HepG2 (cell line): ENCODE data around the gene RYR2. TPM values are rescaled to one million over a fixed set of nuclear protein-coding genes. Genes with fewer than 3 reads are reported as not detected.

Source experiments
- ARID4A ChIP-seq: sonication (generic); formaldehyde crosslinking; IDR thresholded peaks from 2 replicates; pipeline ENCODE4 v1.5.0; 2020; ENCODE audit warnings: mild to moderate bottlenecking, missing genetic modification reagents, borderline replicate concordance
- CCAR2 ChIP-seq: fragments of 200-400 bp; formaldehyde crosslinking; optimal IDR thresholded peaks from 2 replicates; pipeline ENCODE3; 2018; ENCODE audit warnings: low read depth, mild to moderate bottlenecking, low read length, moderate library complexity
- CSRNP1 ChIP-seq: sonication (generic); formaldehyde crosslinking; IDR thresholded peaks from 2 replicates; pipeline ENCODE4 v1.8.1; 2023; ENCODE audit warnings: mild to moderate bottlenecking, missing genetic modification reagents
- GMEB1 ChIP-seq: sonication (generic); formaldehyde crosslinking; IDR thresholded peaks from 2 replicates; pipeline ENCODE4 v1.5.1; 2020; ENCODE audit warnings: missing genetic modification reagents, mild to moderate bottlenecking, borderline replicate concordance
- GTF3A ChIP-seq: sonication (generic); formaldehyde crosslinking; conservative IDR thresholded peaks from 2 replicates; pipeline ENCODE4 v1.4.0; 2020; ENCODE audit warnings: mild to moderate bottlenecking, missing genetic modification reagents
- IRF1 ChIP-seq: sonication (generic); formaldehyde crosslinking; IDR thresholded peaks from 2 replicates; pipeline ENCODE4 v1.4.0; 2020; ENCODE audit warnings: low read depth, mild to moderate bottlenecking, missing genetic modification reagents
- MIXL1 ChIP-seq: IDR thresholded peaks from 2 replicates; pipeline ENCODE4 v1.6.1; 2016
- NCOA2 ChIP-seq: sonication (generic); formaldehyde crosslinking; IDR thresholded peaks from 2 replicates; pipeline ENCODE4 v1.8.0; 2022; ENCODE audit warnings: inconsistent platforms
- ZBTB25 ChIP-seq: IDR thresholded peaks from 2 replicates; pipeline ENCODE4 v1.6.1; 2018; ENCODE audit warnings: missing genetic modification reagents
- ZNF296 ChIP-seq: sonication (generic); formaldehyde crosslinking; conservative IDR thresholded peaks from 2 replicates; pipeline ENCODE4 v1.5.0; 2020; ENCODE audit warnings: mild to moderate bottlenecking, missing genetic modification reagents
- ZNF468 ChIP-seq: sonication (generic); formaldehyde crosslinking; IDR thresholded peaks from 2 replicates; pipeline ENCODE4 v1.8.0; 2022; ENCODE audit warnings: mild to moderate bottlenecking, moderate library complexity, missing genetic modification reagents
- ZNF569 ChIP-seq: sonication (generic); formaldehyde crosslinking; IDR thresholded peaks from 2 replicates; pipeline ENCODE4 v1.5.0; 2020; ENCODE audit warnings: mild to moderate bottlenecking, missing genetic modification reagents, moderate library complexity, borderline replicate concordance
- polyA plus RNA-seq, 8 experiments: library from polyadenylated mRNA; depleted of rRNA in 3 of 8; stranded (reverse) in 7 of 8; unstranded in 1 of 8; fragments of >200 nt; fragmentation: Illumina TruSeq in 4 of 8; extraction: Trizol in 4 of 8; gene quantifications; 2 replicates each; pipeline versions ENCODE4 v1.2.1 to v1.2.3, GENCODE V29; 2011 to 2016; ENCODE audit warnings: low read depth in 4 of 8, missing spikeins in 1 of 8, mixed read lengths in 1 of 8; ENCODE audit not compliant: insufficient read depth in 1 of 8
- total RNA-seq, 5 experiments: library from RNA; depleted of rRNA; stranded (reverse); fragments of >200 nt; fragmentation: Illumina TruSeq; extraction: Trizol; gene quantifications; 2 replicates each; pipeline ENCODE4 v1.2.3, GENCODE V29; 2016; ENCODE audit warnings: low read depth in 1 of 5

The RYR2 gene
- total and polyA plus RNA-seq, 2 of the 13 experiments (the other 11 are each of a cell fraction or from before 2014, with no cell fraction given) = not detected

GRCh38 chr1:237219751-237220642 is 178.0 kb downstream of the RYR2 start (continued):
- TF ChIP-seq CSRNP1 (no peak), MIXL1 (no peak), GMEB1 (CRISPR knock-in tag) (no peak), CCAR2 (no peak), IRF1 (no peak), NCOA2 (no peak), ZNF468 (no peak), ARID4A (CRISPR knock-in tag) (no peak), ZNF569 (CRISPR knock-in tag) (no peak), ZNF296 (CRISPR knock-in tag) (no peak), GTF3A (CRISPR knock-in tag) (no peak), ZBTB25 (CRISPR knock-in tag) (no peak)
